ENCODE measurements around the gene BTBD1.
A peak's percentile ranks its signal among the peaks of the same experiment; 100 is the strongest.

The BTBD1 gene

GRCh38 chr15:83066734-83067637, at the start of gene BTBD1:
Gene BTBD1 (minus strand): TSS chr15:83067252. CDS start chr15:83067151, 101 bp downstream.
- Mint-ChIP-seq H3K4me1 (peaks cover 31% of the 10 kb centered on the region), H3K27me3 (no peaks in the 10 kb centered on the region), H3K4me3 (peak within 1 kb of the TSS in 1 of 2 donors; percentile 75), H3K27ac (peak within 1 kb of the TSS; percentile 73 to 93), H3K9me3 (peaks cover 0 to 5% of the 10 kb centered on the region in 2 donors)
- ATAC-seq (peak; percentile 97), DNase-seq (peak; percentile 86 to 93)

GRCh38 chr15:83115831-83116565, 48.9 kb upstream of the BTBD1 start:
- Mint-ChIP-seq H3K27ac (peak overlapping the region; percentile 1 to 12), H3K9me3 (peaks cover 0 to 5% of the 10 kb centered on the region in 2 donors), H3K4me1 (no peaks in the 10 kb centered on the region), H3K27me3 (peaks cover 6% of the 10 kb centered on the region), H3K4me3 (no peak overlapping the region)
- ATAC-seq (peak; percentile 67), DNase-seq (no peak)

- peaks cover 0 to 5% of the 10 kb centered on the region in 2 donors for H3K9me3 Mint-ChIP-seq
- H3K4me3 Mint-ChIP-seq, result no peak overlapping the region
- peaks cover 2% of the 10 kb centered on the region for H3K4me1 Mint-ChIP-seq
- no peak for DNase-seq
- H3K27ac Mint-ChIP-seq, result no peak overlapping the region
- no peak for ATAC-seq
- H3K27me3 Mint-ChIP-seq, result peaks cover 11% of the 10 kb centered on the region
These were observed 48.4 kb upstream of the BTBD1 start for GRCh38 chr15:83115410-83115809.

GRCh38 chr15:83114856-83115255, 47.8 kb upstream of the BTBD1 start:
- Mint-ChIP-seq H3K9me3 (peaks cover 0 to 5% of the 10 kb centered on the region in 2 donors), H3K4me3 (no peak overlapping the region), H3K27ac (no peak overlapping the region), H3K27me3 (peaks cover 17% of the 10 kb centered on the region), H3K4me1 (peaks cover 7% of the 10 kb centered on the region)
- no peak for DNase-seq
- ATAC-seq, result no peak

GRCh38 chr15:83113881-83114674, 47.0 kb upstream of the BTBD1 start:
- ATAC-seq, result no peak
- no peak for DNase-seq
- H3K4me1 Mint-ChIP-seq, result peaks cover 15% of the 10 kb centered on the region
- peaks cover 0 to 5% of the 10 kb centered on the region in 2 donors for H3K9me3 Mint-ChIP-seq
- H3K27ac Mint-ChIP-seq, result no peak overlapping the region
- H3K4me3 Mint-ChIP-seq, result no peak overlapping the region
- peaks cover 25% of the 10 kb centered on the region for H3K27me3 Mint-ChIP-seq

GRCh38 chr15:83112956-83113299, 45.9 kb upstream of the BTBD1 start:
- Mint-ChIP-seq H3K4me1 (peaks cover 21% of the 10 kb centered on the region), H3K27me3 (peaks cover 36% of the 10 kb centered on the region), H3K9me3 (peaks cover 0 to 5% of the 10 kb centered on the region in 2 donors), H3K4me3 (no peak overlapping the region), H3K27ac (no peak overlapping the region)
- no peak for DNase-seq
- ATAC-seq, result no peak

GRCh38 chr15:83112233-83112955, 45.3 kb upstream of the BTBD1 start:
- DNase-seq (no peak), ATAC-seq (no peak)
- H3K9me3 Mint-ChIP-seq, result peaks cover 0 to 5% of the 10 kb centered on the region in 2 donors
- no peak overlapping the region for H3K27ac Mint-ChIP-seq
- peaks cover 36% of the 10 kb centered on the region for H3K27me3 Mint-ChIP-seq
- H3K4me1 Mint-ChIP-seq, result peaks cover 21% of the 10 kb centered on the region
- H3K4me3 Mint-ChIP-seq, result no peak overlapping the region

GRCh38 chr15:83111149-83111548, 44.1 kb upstream of the BTBD1 start:
- no peak overlapping the region for H3K27ac Mint-ChIP-seq
- no peak for DNase-seq
- peaks cover 0 to 5% of the 10 kb centered on the region in 2 donors for H3K9me3 Mint-ChIP-seq
- no peak for ATAC-seq
- peaks cover 45% of the 10 kb centered on the region for H3K27me3 Mint-ChIP-seq
- H3K4me1 Mint-ChIP-seq, result peaks cover 27% of the 10 kb centered on the region
- no peak overlapping the region for H3K4me3 Mint-ChIP-seq

GRCh38 chr15:83110381-83110780, 43.3 kb upstream of the BTBD1 start:
- DNase-seq (no peak), ATAC-seq (no peak)
- H3K27me3 Mint-ChIP-seq, result peaks cover 51% of the 10 kb centered on the region
- no peak overlapping the region for H3K4me3 Mint-ChIP-seq
- peaks cover 0 to 5% of the 10 kb centered on the region in 2 donors for H3K9me3 Mint-ChIP-seq
- peak overlapping the region in 1 of 2 donors; percentile 64 for H3K27ac Mint-ChIP-seq
- H3K4me1 Mint-ChIP-seq, result peaks cover 27% of the 10 kb centered on the region

- ATAC-seq, result no peak
- peaks cover 58% of the 10 kb centered on the region for H3K27me3 Mint-ChIP-seq
- H3K4me3 Mint-ChIP-seq, result peak overlapping the region; percentile 7 to 97
- H3K9me3 Mint-ChIP-seq, result peaks cover 0 to 5% of the 10 kb centered on the region in 2 donors
- H3K4me1 Mint-ChIP-seq, result peaks cover 27% of the 10 kb centered on the region
- no peak for DNase-seq
- H3K27ac Mint-ChIP-seq, result peak overlapping the region in 1 of 2 donors; percentile 2
These were observed 42.5 kb upstream of the BTBD1 start for GRCh38 chr15:83109532-83109931.

- Mint-ChIP-seq H3K9me3 (peaks cover 0 to 5% of the 10 kb centered on the region in 2 donors), H3K4me3 (peak overlapping the region; percentile 95 to 97), H3K27ac (peak overlapping the region; percentile 89 to 98), H3K27me3 (peaks cover 68% of the 10 kb centered on the region), H3K4me1 (peaks cover 27% of the 10 kb centered on the region)
- ATAC-seq (peak; percentile 88), DNase-seq (peak; percentile 55 to 67)
These were observed 41.5 kb upstream of the BTBD1 start for GRCh38 chr15:83108266-83109219.

GRCh38 chr15:83107841-83108181, 40.8 kb upstream of the BTBD1 start:
- peaks cover 68% of the 10 kb centered on the region for H3K27me3 Mint-ChIP-seq
- ATAC-seq (peak; percentile 33), DNase-seq (peak; percentile 14 to 18)
- H3K4me1 Mint-ChIP-seq, result peaks cover 27% of the 10 kb centered on the region
- H3K4me3 Mint-ChIP-seq, result peak overlapping the region; percentile 95 to 97
- H3K9me3 Mint-ChIP-seq, result peaks cover 0 to 5% of the 10 kb centered on the region in 2 donors
- peak overlapping the region in 1 of 2 donors; percentile 98 for H3K27ac Mint-ChIP-seq

GRCh38 chr15:83106994-83107840, 40.2 kb upstream of the BTBD1 start, which contains the start of gene TM6SF1:
Gene TM6SF1 (plus strand): TSS chr15:83107645. CDS start chr15:83107681, 36 bp downstream.
- Mint-ChIP-seq H3K4me1 (peaks cover 27% of the 10 kb centered on the region), H3K9me3 (peaks cover 0 to 5% of the 10 kb centered on the region in 2 donors), H3K27ac (peak within 1 kb of the TSS; percentile 89 to 98), H3K4me3 (peak within 1 kb of the TSS; percentile 95 to 97), H3K27me3 (peaks cover 70% of the 10 kb centered on the region)
- ATAC-seq, result peak; percentile 64
- DNase-seq, result peak; percentile 51 to 62
